HepG2 (cell line): ENCODE data around the gene ZFPM1. TPM values are rescaled to one million over a fixed set of nuclear protein-coding genes. Genes with fewer than 3 reads are reported as not detected.

Source experiments
- EZH2 ChIP-seq: conservative IDR thresholded peaks from 2 replicates; pipeline ENCODE4 v1.6.1; 2012; ENCODE audit warnings: mild to moderate bottlenecking, low read depth, low read length, moderate library complexity
- GFI1 ChIP-seq: sonication (generic); formaldehyde crosslinking; IDR thresholded peaks from 2 replicates; pipeline ENCODE4 v1.5.0; 2020; ENCODE audit warnings: missing genetic modification reagents, mild to moderate bottlenecking, borderline replicate concordance
- IRX3 ChIP-seq: sonication (generic); formaldehyde crosslinking; IDR thresholded peaks from 2 replicates; pipeline ENCODE4 v1.8.1; 2023; ENCODE audit warnings: mild to moderate bottlenecking, low read depth, missing genetic modification reagents, borderline replicate concordance
- KMT2B ChIP-seq: IDR thresholded peaks from 2 replicates; pipeline ENCODE4 v1.6.1; 2016; ENCODE audit warnings: missing genetic modification reagents, missing compliant biosample characterization
- MATR3 ChIP-seq: sonication (generic); formaldehyde crosslinking; IDR thresholded peaks from 2 replicates; pipeline ENCODE4 v1.4.0; 2020; ENCODE audit warnings: missing genetic modification reagents
- MXD4 ChIP-seq: IDR thresholded peaks from 2 replicates; pipeline ENCODE4 v1.6.1; 2016; ENCODE audit warnings: mild to moderate bottlenecking, missing biosample characterization, missing genetic modification reagents
- POGZ ChIP-seq: sonication (generic); formaldehyde crosslinking; IDR thresholded peaks from 2 replicates; pipeline ENCODE4 v1.4.0; 2020; ENCODE audit warnings: mild to moderate bottlenecking, missing genetic modification reagents
- SALL1 ChIP-seq: sonication (generic); formaldehyde crosslinking; IDR thresholded peaks from 2 replicates; pipeline ENCODE4 v1.8.0; 2022; ENCODE audit warnings: mild to moderate bottlenecking, missing genetic modification reagents
- SMAD1 ChIP-seq: sonication (generic); formaldehyde crosslinking; IDR thresholded peaks from 2 replicates; pipeline ENCODE4 v1.4.0; 2020; ENCODE audit warnings: missing genetic modification reagents, low read depth, mild to moderate bottlenecking, borderline replicate concordance
- SMAD3 ChIP-seq: sonication (generic); formaldehyde crosslinking; IDR thresholded peaks from 2 replicates; pipeline ENCODE4 v1.4.0; 2020; ENCODE audit warnings: missing genetic modification reagents
- SMC3 ChIP-seq: IDR thresholded peaks from 2 replicates; pipeline ENCODE4 v1.6.1; 2011; ENCODE audit warnings: low read length, improper control_type of control experiment
- TGIF2 ChIP-seq: IDR thresholded peaks from 2 replicates; pipeline ENCODE4 v1.6.1; 2016; ENCODE audit warnings: control low read depth, missing compliant biosample characterization
- TMF1 ChIP-seq: sonication (generic); formaldehyde crosslinking; IDR thresholded peaks from 2 replicates; pipeline ENCODE4 v1.8.1; 2022; ENCODE audit warnings: low read depth, missing genetic modification reagents
- ZFY ChIP-seq: sonication (generic); formaldehyde crosslinking; IDR thresholded peaks from 2 replicates; pipeline ENCODE4 v1.4.0; 2020; ENCODE audit warnings: missing genetic modification reagents
- ZNF251 ChIP-seq: sonication (generic); formaldehyde crosslinking; IDR thresholded peaks from 2 replicates; pipeline ENCODE4 v1.9.0; 2021; ENCODE audit warnings: mild to moderate bottlenecking, missing genetic modification reagents
- ZNF317 ChIP-seq: sonication (generic); formaldehyde crosslinking; IDR thresholded peaks from 2 replicates; pipeline ENCODE4 v1.5.0; 2020; ENCODE audit warnings: mild to moderate bottlenecking, missing genetic modification reagents
- ZNF331 ChIP-seq: sonication (generic); formaldehyde crosslinking; IDR thresholded peaks from 2 replicates; pipeline ENCODE4 v1.4.0; 2020; ENCODE audit warnings: missing genetic modification reagents
- ZNF430 ChIP-seq: sonication (generic); formaldehyde crosslinking; IDR thresholded peaks from 2 replicates; pipeline ENCODE4 v1.9.0; 2021; ENCODE audit warnings: mild to moderate bottlenecking, missing genetic modification reagents
- ZNF546 ChIP-seq: sonication (generic); formaldehyde crosslinking; conservative IDR thresholded peaks from 2 replicates; pipeline ENCODE4 v1.8.1; 2023; ENCODE audit warnings: mild to moderate bottlenecking, missing genetic modification reagents
- ZNF614 ChIP-seq: IDR thresholded peaks from 2 replicates; pipeline ENCODE4 v1.6.1; 2018; ENCODE audit warnings: missing biosample characterization, missing genetic modification reagents, inconsistent platforms, borderline replicate concordance
- ZNF660 ChIP-seq: sonication (generic); formaldehyde crosslinking; IDR thresholded peaks from 2 replicates; pipeline ENCODE4 v1.5.1; 2020; ENCODE audit warnings: mild to moderate bottlenecking, low read depth, missing genetic modification reagents, borderline replicate concordance
- polyA plus RNA-seq, 8 experiments: library from polyadenylated mRNA; depleted of rRNA in 3 of 8; stranded (reverse) in 7 of 8; unstranded in 1 of 8; fragments of >200 nt; fragmentation: Illumina TruSeq in 4 of 8; extraction: Trizol in 4 of 8; gene quantifications; 2 replicates each; pipeline versions ENCODE4 v1.2.1 to v1.2.3, GENCODE V29; 2011 to 2016; ENCODE audit warnings: low read depth in 4 of 8, missing spikeins in 1 of 8, mixed read lengths in 1 of 8; ENCODE audit not compliant: insufficient read depth in 1 of 8
- total RNA-seq, 5 experiments: library from RNA; depleted of rRNA; stranded (reverse); fragments of >200 nt; fragmentation: Illumina TruSeq; extraction: Trizol; gene quantifications; 2 replicates each; pipeline ENCODE4 v1.2.3, GENCODE V29; 2016; ENCODE audit warnings: low read depth in 1 of 5
- TF ChIP-seq, protein P1 (sequence below): sonication (generic); formaldehyde crosslinking; IDR thresholded peaks from 2 replicates; pipeline ENCODE4 v1.5.1; 2020; ENCODE audit warnings: missing genetic modification reagents, mild to moderate bottlenecking, borderline replicate concordance
- TF ChIP-seq, protein P2 (sequence below): IDR thresholded peaks from 2 replicates; pipeline ENCODE4 v1.6.1; 2016; ENCODE audit warnings: low read depth
- TF ChIP-seq, protein P3 (sequence below): sonication (generic); formaldehyde crosslinking; IDR thresholded peaks from 2 replicates; pipeline ENCODE4 v1.4.0; 2020; ENCODE audit warnings: missing genetic modification reagents
- TF ChIP-seq, protein P4 (sequence below): sonication (generic); formaldehyde crosslinking; IDR thresholded peaks from 2 replicates; pipeline ENCODE4 v1.5.0; 2020; ENCODE audit warnings: missing genetic modification reagents

Gene ZFPM1
- total and polyA plus RNA-seq, 2 of the 13 experiments (the other 11 are each of a cell fraction or from before 2014, with no cell fraction given) = 1.3 to 3.8 TPM

DNA sequence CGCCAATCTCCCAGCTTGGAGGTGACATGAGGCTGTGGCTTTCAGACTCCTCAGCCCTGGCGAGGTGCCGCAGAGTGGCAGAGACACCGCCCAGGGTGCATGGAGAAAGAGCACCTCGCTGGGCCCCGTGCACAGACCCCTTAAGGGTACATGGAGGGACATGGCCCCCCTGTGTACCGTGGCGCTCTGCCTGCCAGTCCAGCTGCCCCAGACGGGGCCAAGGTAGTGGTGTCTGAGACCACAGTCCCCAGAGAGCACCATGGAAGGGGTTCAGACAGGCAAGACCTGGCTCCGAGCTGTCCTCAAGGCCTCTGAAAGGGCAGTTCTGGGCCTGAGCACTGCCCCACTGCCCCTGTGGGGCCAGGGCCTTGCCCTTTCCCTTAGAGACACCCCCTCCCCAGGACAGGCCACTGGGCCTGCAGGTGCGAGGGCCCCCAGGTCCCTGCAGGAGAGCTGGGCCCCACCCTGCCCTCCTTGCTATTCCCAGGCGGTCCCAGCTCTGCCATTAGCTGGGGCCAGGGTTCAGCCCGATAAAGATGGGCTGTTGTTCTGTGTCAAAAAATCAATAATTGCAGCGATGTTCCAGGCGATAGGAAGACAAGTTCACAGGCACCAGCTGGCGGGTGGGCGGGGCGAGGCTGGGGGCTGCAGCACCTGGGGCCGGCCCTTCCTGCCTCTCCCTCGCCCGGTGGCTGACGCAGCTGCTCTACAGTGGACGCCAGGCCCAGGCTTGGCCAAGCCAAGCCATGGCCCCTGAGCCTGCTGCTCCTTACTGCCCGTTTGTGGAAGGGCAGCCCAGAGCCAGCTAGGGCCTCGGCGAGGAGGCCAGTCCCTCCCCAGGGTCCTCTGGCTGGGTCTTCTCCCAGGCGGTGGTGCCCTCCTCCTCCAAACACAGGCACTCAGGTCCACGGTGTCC lies 51.7 kb downstream of the ZFPM1 start (continued):
- 0 out of 2 replicates have a peak, but pooled peaks have one; percentile 12 for TF ChIP-seq ZNF251
- TF ChIP-seq, protein P1, sequence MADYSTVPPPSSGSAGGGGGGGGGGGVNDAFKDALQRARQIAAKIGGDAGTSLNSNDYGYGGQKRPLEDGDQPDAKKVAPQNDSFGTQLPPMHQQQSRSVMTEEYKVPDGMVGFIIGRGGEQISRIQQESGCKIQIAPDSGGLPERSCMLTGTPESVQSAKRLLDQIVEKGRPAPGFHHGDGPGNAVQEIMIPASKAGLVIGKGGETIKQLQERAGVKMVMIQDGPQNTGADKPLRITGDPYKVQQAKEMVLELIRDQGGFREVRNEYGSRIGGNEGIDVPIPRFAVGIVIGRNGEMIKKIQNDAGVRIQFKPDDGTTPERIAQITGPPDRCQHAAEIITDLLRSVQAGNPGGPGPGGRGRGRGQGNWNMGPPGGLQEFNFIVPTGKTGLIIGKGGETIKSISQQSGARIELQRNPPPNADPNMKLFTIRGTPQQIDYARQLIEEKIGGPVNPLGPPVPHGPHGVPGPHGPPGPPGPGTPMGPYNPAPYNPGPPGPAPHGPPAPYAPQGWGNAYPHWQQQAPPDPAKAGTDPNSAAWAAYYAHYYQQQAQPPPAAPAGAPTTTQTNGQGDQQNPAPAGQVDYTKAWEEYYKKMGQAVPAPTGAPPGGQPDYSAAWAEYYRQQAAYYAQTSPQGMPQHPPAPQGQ (CRISPR knock-in tag) = no peak
- no peak for TF ChIP-seq EZH2
- TF ChIP-seq, protein P2, sequence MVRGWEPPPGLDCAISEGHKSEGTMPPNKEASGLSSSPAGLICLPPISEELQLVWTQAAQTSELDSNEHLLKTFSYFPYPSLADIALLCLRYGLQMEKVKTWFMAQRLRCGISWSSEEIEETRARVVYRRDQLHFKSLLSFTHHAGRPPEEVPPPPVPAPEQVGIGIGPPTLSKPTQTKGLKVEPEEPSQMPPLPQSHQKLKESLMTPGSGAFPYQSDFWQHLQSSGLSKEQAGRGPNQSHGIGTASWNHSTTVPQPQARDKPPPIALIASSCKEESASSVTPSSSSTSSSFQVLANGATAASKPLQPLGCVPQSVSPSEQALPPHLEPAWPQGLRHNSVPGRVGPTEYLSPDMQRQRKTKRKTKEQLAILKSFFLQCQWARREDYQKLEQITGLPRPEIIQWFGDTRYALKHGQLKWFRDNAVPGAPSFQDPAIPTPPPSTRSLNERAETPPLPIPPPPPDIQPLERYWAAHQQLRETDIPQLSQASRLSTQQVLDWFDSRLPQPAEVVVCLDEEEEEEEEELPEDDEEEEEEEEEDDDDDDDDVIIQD (CRISPR knock-in tag) = peak; percentile 72
- peak; percentile 46 for TF ChIP-seq KMT2B (CRISPR knock-in tag)
- TF ChIP-seq SALL1 (CRISPR knock-in tag) = peak; percentile 95
- TF ChIP-seq ZNF546 = no peak
- TF ChIP-seq ZNF614 (CRISPR knock-in tag) = no peak; the same call in 1 of the 2 replicates
- TF ChIP-seq MATR3 (CRISPR knock-in tag) = no peak
- TF ChIP-seq SMC3 = no peak
- TF ChIP-seq SMAD3 (CRISPR knock-in tag) = peak; percentile 97
- TF ChIP-seq ZNF430 (CRISPR knock-in tag) = peak; percentile 99
- peak; percentile 82 for TF ChIP-seq ZFY (CRISPR knock-in tag)
- TF ChIP-seq ZNF331 = peak; percentile 97
- TF ChIP-seq ZNF317 = peak; percentile 88; the same call in 1 of the 2 replicates
- TF ChIP-seq, protein P3, sequence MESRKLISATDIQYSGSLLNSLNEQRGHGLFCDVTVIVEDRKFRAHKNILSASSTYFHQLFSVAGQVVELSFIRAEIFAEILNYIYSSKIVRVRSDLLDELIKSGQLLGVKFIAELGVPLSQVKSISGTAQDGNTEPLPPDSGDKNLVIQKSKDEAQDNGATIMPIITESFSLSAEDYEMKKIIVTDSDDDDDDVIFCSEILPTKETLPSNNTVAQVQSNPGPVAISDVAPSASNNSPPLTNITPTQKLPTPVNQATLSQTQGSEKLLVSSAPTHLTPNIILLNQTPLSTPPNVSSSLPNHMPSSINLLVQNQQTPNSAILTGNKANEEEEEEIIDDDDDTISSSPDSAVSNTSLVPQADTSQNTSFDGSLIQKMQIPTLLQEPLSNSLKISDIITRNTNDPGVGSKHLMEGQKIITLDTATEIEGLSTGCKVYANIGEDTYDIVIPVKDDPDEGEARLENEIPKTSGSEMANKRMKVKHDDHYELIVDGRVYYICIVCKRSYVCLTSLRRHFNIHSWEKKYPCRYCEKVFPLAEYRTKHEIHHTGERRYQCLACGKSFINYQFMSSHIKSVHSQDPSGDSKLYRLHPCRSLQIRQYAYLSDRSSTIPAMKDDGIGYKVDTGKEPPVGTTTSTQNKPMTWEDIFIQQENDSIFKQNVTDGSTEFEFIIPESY (CRISPR knock-in tag) = peak; percentile 73
- TF ChIP-seq GFI1 (CRISPR knock-in tag) = peak; percentile 86
- TF ChIP-seq, protein P4, sequence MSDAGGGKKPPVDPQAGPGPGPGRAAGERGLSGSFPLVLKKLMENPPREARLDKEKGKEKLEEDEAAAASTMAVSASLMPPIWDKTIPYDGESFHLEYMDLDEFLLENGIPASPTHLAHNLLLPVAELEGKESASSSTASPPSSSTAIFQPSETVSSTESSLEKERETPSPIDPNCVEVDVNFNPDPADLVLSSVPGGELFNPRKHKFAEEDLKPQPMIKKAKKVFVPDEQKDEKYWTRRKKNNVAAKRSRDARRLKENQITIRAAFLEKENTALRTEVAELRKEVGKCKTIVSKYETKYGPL = no peak
- TF ChIP-seq SMAD1 (CRISPR knock-in tag) = no peak; the same call in none of the 2 replicates
- no peak for TF ChIP-seq TMF1 (CRISPR knock-in tag)
- TF ChIP-seq ZNF660 (CRISPR knock-in tag) = no peak
- peak; percentile 72 for TF ChIP-seq TGIF2 (CRISPR knock-in tag)
- peak; percentile 64; the same call in 1 of the 2 replicates for TF ChIP-seq IRX3 (CRISPR knock-in tag)
- peak; percentile 85 for TF ChIP-seq POGZ
- TF ChIP-seq MXD4 (CRISPR knock-in tag) = peak; percentile 42
